Keratinocyte (primary cell): ENCODE results near the gene PCDHB1. TPM values are rescaled to one million over a fixed set of nuclear protein-coding genes. Genes with fewer than 3 reads are reported as not detected.

Experiments
- DNase-seq: peaks from one replicate; pipeline ENCODE4 v3.0.0-alpha.2; 2011; ENCODE audit warnings: low read depth, missing footprints, low spot score
- FAIRE-seq: peaks from 2 replicates; lab custom pipeline; 2011; peaks lifted over from hg19 to GRCh38; lab: Jason Lieb, UNC
- H2AFZ ChIP-seq: 2 replicates; pipeline ENCODE4 v1.6.0; 2012; ENCODE audit warnings: low read length, control low read depth, inconsistent platforms; ENCODE audit not compliant: control insufficient read depth
- H3K27ac ChIP-seq: 2 replicates; pipeline ENCODE4 v1.5.1; 2011; ENCODE audit warnings: low read length; ENCODE audit not compliant: control insufficient read depth, insufficient read depth
- H3K27me3 ChIP-seq: 3 replicates; pipeline ENCODE4 v1.6.0; 2011; ENCODE audit warnings: low read length; ENCODE audit not compliant: control insufficient read depth, insufficient read depth; ENCODE audit errors: extremely low read depth
- H3K36me3 ChIP-seq, 2 experiments: 2 replicates in 1 of 2; 3 replicates in 1 of 2; pipeline ENCODE4 v1.5.1; 2011; ENCODE audit warnings: low read length in 2 of 2, mild to moderate bottlenecking in 1 of 2; ENCODE audit not compliant: control insufficient read depth in 2 of 2, insufficient read depth in 2 of 2; ENCODE audit errors: extremely low read depth in 1 of 2
- H3K4me1 ChIP-seq: 3 replicates; pipeline ENCODE4 v1.5.1; 2011; ENCODE audit warnings: low read length; ENCODE audit not compliant: control insufficient read depth, insufficient read depth; ENCODE audit errors: extremely low read depth
- H3K4me2 ChIP-seq: 3 replicates; pipeline ENCODE4 v1.6.0; 2011; ENCODE audit warnings: low read depth, low read length; ENCODE audit not compliant: control insufficient read depth, insufficient read depth; ENCODE audit errors: extremely low read depth
- H3K4me3 ChIP-seq, 3 experiments: fragments of 200-600 bp in 1 of 3; sonication (generic) in 1 of 3; 2 replicates in 2 of 3; 3 replicates in 1 of 3; pipeline ENCODE4 v1.5.1; 2011 to 2016; ENCODE audit warnings: low read length in 3 of 3, mild to moderate bottlenecking in 3 of 3, control low read depth in 2 of 3, inconsistent platforms in 1 of 3, low read depth in 1 of 3, mixed read lengths in 1 of 3, mixed run types in 1 of 3, moderate library complexity in 1 of 3; ENCODE audit not compliant: control insufficient read depth in 2 of 3, insufficient read depth in 2 of 3; ENCODE audit errors: extremely low read depth in 1 of 3
- H3K79me2 ChIP-seq: 2 replicates; pipeline ENCODE4 v1.6.0; 2012; ENCODE audit warnings: low read length; ENCODE audit not compliant: control insufficient read depth, insufficient read depth
- H3K9ac ChIP-seq: 3 replicates; pipeline ENCODE4 v1.6.0; 2011; ENCODE audit warnings: low read length; ENCODE audit not compliant: control insufficient read depth, insufficient read depth; ENCODE audit errors: extremely low read depth
- H3K9me1 ChIP-seq: 3 replicates; pipeline ENCODE4 v1.6.0; 2011; ENCODE audit warnings: low read length; ENCODE audit not compliant: control insufficient read depth, insufficient read depth; ENCODE audit errors: extremely low read depth
- H3K9me3 ChIP-seq: 2 replicates; pipeline ENCODE4 v1.5.1; 2012; ENCODE audit warnings: low read depth, low read length; ENCODE audit not compliant: control insufficient read depth
- H4K20me1 ChIP-seq: 3 replicates; pipeline ENCODE4 v1.6.0; 2011; ENCODE audit warnings: low read length; ENCODE audit not compliant: control insufficient read depth, insufficient read depth; ENCODE audit errors: extremely low read depth
- EZH2 ChIP-seq: IDR thresholded peaks from one replicate; pipeline ENCODE4 v1.6.1; 2012; ENCODE audit warnings: inconsistent platforms, mild to moderate bottlenecking, low read length, moderate library complexity
- dilution Hi-C: fragments of 300-500 bp; cut with MboI; formaldehyde crosslinking; loops from one replicate; pipeline ENCODE4 v1.7.0; 2020; ENCODE audit warnings: low sequenced_read_pairs; ENCODE audit not compliant: extremely low pct_ligation_motif_present
- polyA minus RNA-seq, 3 experiments: library from RNA; depleted of rRNA, polyadenylated mRNA; stranded (reverse); fragments of >200 nt; gene quantifications; 1 replicate in 1 of 3; 2 replicates in 1 of 3; 3 replicates in 1 of 3; pipeline ENCODE4 v1.2.3, GENCODE V29; 2011
- polyA plus RNA-seq, 5 experiments: library from polyadenylated mRNA; depleted of rRNA in 3 of 5; stranded (reverse) in 3 of 5; stranded (forward) in 1 of 5; unstranded in 1 of 5; fragments of >200 nt; gene quantifications; 1 replicate in 1 of 5; 2 replicates in 3 of 5; 3 replicates in 1 of 5; pipeline versions ENCODE4 v1.2.1 to v1.2.3, GENCODE V29; 2011 to 2012; ENCODE audit warnings: missing spikeins in 2 of 5, low read depth in 1 of 5, low replicate concordance in 1 of 5
- TF ChIP-seq, protein P1 (sequence below), 3 experiments: IDR thresholded peaks in 1 of 3; conservative IDR thresholded peaks in 1 of 3; optimal IDR thresholded peaks in 1 of 3; 2 replicates in 2 of 3; 3 replicates in 1 of 3; pipeline versions ENCODE3 to v1.5.1; 2011; ENCODE audit warnings: low read length in 3 of 3, mild to moderate bottlenecking in 3 of 3, moderate library complexity in 2 of 3, control low read depth in 1 of 3, inconsistent platforms in 1 of 3; ENCODE audit not compliant: insufficient read depth in 2 of 3; ENCODE audit errors: extremely low read depth in 1 of 3

Gene PCDHB1, protein sequence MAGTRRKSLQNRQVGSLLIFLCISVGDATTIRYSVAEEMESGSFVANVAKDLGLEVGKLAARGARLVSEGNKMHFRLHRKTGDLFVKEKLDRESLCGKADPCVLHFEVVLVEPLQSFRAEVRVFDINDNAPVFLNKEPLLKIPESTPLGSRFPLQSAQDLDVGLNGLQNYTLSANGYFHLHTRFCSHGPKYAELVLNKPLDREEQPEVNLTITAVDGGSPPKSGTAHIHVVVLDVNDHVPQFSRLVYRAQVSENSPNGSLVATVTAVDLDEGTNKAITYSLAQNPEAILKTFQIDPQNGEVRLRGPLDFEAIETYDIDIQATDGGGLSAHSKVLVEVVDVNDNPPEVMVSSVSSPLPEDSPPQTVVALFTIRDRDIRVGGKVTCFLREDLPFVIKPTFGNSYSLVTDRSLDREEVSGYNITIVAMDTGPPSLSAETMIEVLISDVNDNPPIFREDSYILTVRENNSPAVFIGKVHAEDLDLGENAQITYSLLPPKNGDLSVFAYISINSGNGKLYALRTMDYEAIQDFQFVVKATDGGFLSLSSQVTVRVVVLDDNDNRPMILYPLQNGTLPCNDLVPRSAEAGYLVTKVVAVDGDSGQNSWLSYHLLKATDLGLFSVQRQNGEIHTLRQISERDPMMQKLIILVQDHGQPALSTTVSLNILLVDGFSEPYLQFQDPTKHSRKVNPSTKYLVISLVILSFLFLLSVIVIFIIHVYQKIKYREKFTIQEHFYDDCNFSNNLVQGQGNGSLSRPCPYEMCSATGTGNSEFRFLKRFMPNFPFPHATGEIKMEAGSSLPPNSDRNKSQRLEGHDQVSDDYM
- not detected in 3 replicates for polyA plus RNA-seq
- not detected for polyA plus RNA-seq (2011; ENCODE audit: low read depth)
- not detected in 2 replicates for polyA plus RNA-seq (2011; cell fraction: cytosol; rRNA removed)
- not detected in 2 replicates for polyA plus RNA-seq (2011; cell fraction: nucleus; rRNA removed)
- not detected in 2 replicates for polyA plus RNA-seq (2012; ENCODE audit: low replicate concordance)
- polyA minus RNA-seq = not detected in 3 replicates
- polyA minus RNA-seq (2011; cell fraction: cytosol; rRNA and poly(A)+ RNA removed) = not detected
- polyA minus RNA-seq (2011; cell fraction: nucleus; rRNA and poly(A)+ RNA removed) = not detected in 2 replicates

GRCh38 chr5:141050622-141051520 is at the start of gene PCDHB1:
Gene PCDHB1, plus strand, starts transcription at chr5:141051374. Its CDS starts 97 bp downstream, at chr5:141051471.
- dilution Hi-C loops = no loop called here
- no peaks in the 10 kb centered on the region for H4K20me1 ChIP-seq
- no peaks in the 10 kb centered on the region for H3K9me3 ChIP-seq
- no peak for TF ChIP-seq EZH2
- TF ChIP-seq, protein P1, sequence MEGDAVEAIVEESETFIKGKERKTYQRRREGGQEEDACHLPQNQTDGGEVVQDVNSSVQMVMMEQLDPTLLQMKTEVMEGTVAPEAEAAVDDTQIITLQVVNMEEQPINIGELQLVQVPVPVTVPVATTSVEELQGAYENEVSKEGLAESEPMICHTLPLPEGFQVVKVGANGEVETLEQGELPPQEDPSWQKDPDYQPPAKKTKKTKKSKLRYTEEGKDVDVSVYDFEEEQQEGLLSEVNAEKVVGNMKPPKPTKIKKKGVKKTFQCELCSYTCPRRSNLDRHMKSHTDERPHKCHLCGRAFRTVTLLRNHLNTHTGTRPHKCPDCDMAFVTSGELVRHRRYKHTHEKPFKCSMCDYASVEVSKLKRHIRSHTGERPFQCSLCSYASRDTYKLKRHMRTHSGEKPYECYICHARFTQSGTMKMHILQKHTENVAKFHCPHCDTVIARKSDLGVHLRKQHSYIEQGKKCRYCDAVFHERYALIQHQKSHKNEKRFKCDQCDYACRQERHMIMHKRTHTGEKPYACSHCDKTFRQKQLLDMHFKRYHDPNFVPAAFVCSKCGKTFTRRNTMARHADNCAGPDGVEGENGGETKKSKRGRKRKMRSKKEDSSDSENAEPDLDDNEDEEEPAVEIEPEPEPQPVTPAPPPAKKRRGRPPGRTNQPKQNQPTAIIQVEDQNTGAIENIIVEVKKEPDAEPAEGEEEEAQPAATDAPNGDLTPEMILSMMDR (optimal IDR thresholded peaks at IDR 0.05 in 1 of 3, IDR thresholded peaks at IDR 0.05 in 1 of 3, conservative IDR thresholded peaks at IDR 0.05 in 1 of 3; ENCODE audit: extremely low read depth in 1 of 3, insufficient read depth in 2 of 3, low read length in 3 of 3) = no peak
- H2AFZ ChIP-seq = peak within 1 kb of the TSS; percentile 49
- no peak within 1 kb of the TSS for H3K9ac ChIP-seq
- no peak within 1 kb of the TSS for H3K27ac ChIP-seq
- H3K4me1 ChIP-seq = no peaks in the 10 kb centered on the region
- H3K9me1 ChIP-seq = no peaks in the 10 kb centered on the region
- no peaks in the 10 kb centered on the region for H3K79me2 ChIP-seq
- DNase-seq (no peak), FAIRE-seq (no peak)
- H3K27me3 ChIP-seq = peaks cover 6% of the 10 kb centered on the region
- peak within 1 kb of the TSS; percentile 46 for H3K4me2 ChIP-seq
- no peaks in the 10 kb centered on the region for H3K36me3 ChIP-seq
- H3K4me3 ChIP-seq = peak within 1 kb of the TSS in 2 of 3 experiments; percentile 15 to 48

DNA sequence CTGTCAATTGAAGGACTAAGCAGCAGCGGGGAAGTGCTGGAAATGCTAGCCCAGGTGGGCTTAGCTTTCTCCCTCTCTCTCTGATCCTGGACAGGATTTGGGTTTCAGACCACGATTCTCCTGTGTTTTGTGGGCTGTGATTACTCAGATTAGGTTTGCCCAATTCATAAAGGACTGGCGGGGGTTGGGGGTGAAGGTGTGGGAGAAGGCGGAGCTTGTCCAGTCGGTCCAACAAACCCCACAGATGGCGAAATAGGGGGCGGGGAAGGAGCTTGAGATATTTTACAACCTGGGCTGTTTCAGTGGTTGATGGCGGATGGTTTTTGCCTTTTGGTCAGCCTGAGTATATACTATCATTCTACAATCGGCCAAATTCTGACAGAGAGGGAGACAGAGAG is 49.7 kb upstream of the PCDHB1 start:
- Histone ChIP-seq H4K20me1 (no peaks in the 10 kb centered on the region), H2AFZ (peak overlapping the region; percentile 54), H3K36me3 (no peaks in the 10 kb centered on the region), H3K9me3 (no peaks in the 10 kb centered on the region), H3K4me2 (peak overlapping the region; percentile 65), H3K9ac (peak overlapping the region; percentile 48), H3K27ac (peak overlapping the region; percentile 27), H3K27me3 (no peaks in the 10 kb centered on the region), H3K4me3 (peak overlapping the region; percentile 30 to 47 (median 37)), H3K9me1 (no peaks in the 10 kb centered on the region), H3K4me1 (peaks cover 30% of the 10 kb centered on the region), H3K79me2 (no peaks in the 10 kb centered on the region)
- TF ChIP-seq EZH2 = no peak
- TF ChIP-seq, protein P1 (optimal IDR thresholded peaks at IDR 0.05 in 1 of 3, IDR thresholded peaks at IDR 0.05 in 1 of 3, conservative IDR thresholded peaks at IDR 0.05 in 1 of 3; ENCODE audit: extremely low read depth in 1 of 3, insufficient read depth in 2 of 3, low read length in 3 of 3) = no peak
- DNase-seq = no peak
- dilution Hi-C loops = no loop called here
- FAIRE-seq = no peak
